Measurements from ENCODE around the gene SOD2.
"Not testable (repeated sequence)": the region's sequence is repeated elsewhere in the genome, so short reads cannot be mapped to it uniquely, and the experiment has no call there.

The SOD2 gene

GRCh38 chr6:159661977-159662376, 31.1 kb downstream of the SOD2 start:
- not testable (repeated sequence) for H3K4me3 ChIP-seq (ENCODE audit: low read depth, low read length); H3K36me3 ChIP-seq (ENCODE audit: control insufficient read depth, insufficient read depth, low read length); H3K27me3 ChIP-seq (ENCODE audit: control insufficient read depth, insufficient read depth, low read length); H3K9me3 ChIP-seq (ENCODE audit: control insufficient read depth, insufficient read depth, low read depth, low read length); H3K27ac ChIP-seq (ENCODE audit: low read depth, low read length); H3K9ac ChIP-seq (ENCODE audit: low read length); H3K4me1 ChIP-seq (ENCODE audit: control insufficient read depth, insufficient read depth, low read length)

GRCh38 chr6:159655409-159655988, 37.5 kb downstream of the SOD2 start:
- no peak overlapping the region for H3K9ac ChIP-seq (ENCODE audit: low read length)
- peaks cover 8% of the 10 kb centered on the region; the same call in 1 of the 2 replicates for H3K4me1 ChIP-seq (ENCODE audit: control insufficient read depth, insufficient read depth, low read length)

GRCh38 chr6:159654483-159655098, 38.5 kb downstream of the SOD2 start:
- no peaks in the 10 kb centered on the region for H3K36me3 ChIP-seq (ENCODE audit: control insufficient read depth, insufficient read depth, low read length)
- peaks cover 8% of the 10 kb centered on the region; the same call in 1 of the 2 replicates for H3K4me1 ChIP-seq (ENCODE audit: control insufficient read depth, insufficient read depth, low read length)
- no peaks in the 10 kb centered on the region for H3K9me3 ChIP-seq (ENCODE audit: control insufficient read depth, insufficient read depth, low read depth, low read length)
- no peak overlapping the region for H3K27ac ChIP-seq (ENCODE audit: low read depth, low read length)
- no peak overlapping the region for H3K4me3 ChIP-seq (ENCODE audit: low read depth, low read length)
- no peaks in the 10 kb centered on the region for H3K27me3 ChIP-seq (ENCODE audit: control insufficient read depth, insufficient read depth, low read length)
- H3K9ac ChIP-seq (ENCODE audit: low read length): no peak overlapping the region

More at GRCh38 chr6:159655409-159655988, 37.5 kb downstream of the SOD2 start:
- peaks cover 4% of the 10 kb centered on the region; the same call in 1 of the 2 replicates for H3K9me3 ChIP-seq (ENCODE audit: control insufficient read depth, insufficient read depth, low read depth, low read length)
- H3K36me3 ChIP-seq (ENCODE audit: control insufficient read depth, insufficient read depth, low read length): no peaks in the 10 kb centered on the region
- no peaks in the 10 kb centered on the region for H3K27me3 ChIP-seq (ENCODE audit: control insufficient read depth, insufficient read depth, low read length)
- no peak overlapping the region for H3K4me3 ChIP-seq (ENCODE audit: low read depth, low read length)
- H3K27ac ChIP-seq (ENCODE audit: low read depth, low read length): no peak overlapping the region

GRCh38 chr6:159650314-159650713, 42.7 kb downstream of the SOD2 start:
- Histone ChIP-seq H3K9me3 (ENCODE audit: control insufficient read depth, insufficient read depth, low read depth, low read length) (no peaks in the 10 kb centered on the region), H3K36me3 (ENCODE audit: control insufficient read depth, insufficient read depth, low read length) (no peaks in the 10 kb centered on the region), H3K4me1 (ENCODE audit: control insufficient read depth, insufficient read depth, low read length) (peaks cover 4% of the 10 kb centered on the region; the same call in 1 of the 2 replicates), H3K27ac (ENCODE audit: low read depth, low read length) (no peak overlapping the region), H3K27me3 (ENCODE audit: control insufficient read depth, insufficient read depth, low read length) (no peaks in the 10 kb centered on the region), H3K4me3 (ENCODE audit: low read depth, low read length) (no peak overlapping the region), H3K9ac (ENCODE audit: low read length) (no peak overlapping the region)

- no peak overlapping the region for H3K27ac ChIP-seq (ENCODE audit: low read depth, low read length)
- no peak overlapping the region for H3K4me3 ChIP-seq (ENCODE audit: low read depth, low read length)
- no peak overlapping the region for H3K9ac ChIP-seq (ENCODE audit: low read length)
- no peaks in the 10 kb centered on the region for H3K27me3 ChIP-seq (ENCODE audit: control insufficient read depth, insufficient read depth, low read length)
- H3K9me3 ChIP-seq (ENCODE audit: control insufficient read depth, insufficient read depth, low read depth, low read length): no peaks in the 10 kb centered on the region
- no peaks in the 10 kb centered on the region for H3K4me1 ChIP-seq (ENCODE audit: control insufficient read depth, insufficient read depth, low read length)
- H3K36me3 ChIP-seq (ENCODE audit: control insufficient read depth, insufficient read depth, low read length): no peaks in the 10 kb centered on the region
Observed at GRCh38 chr6:159649441-159649840, 43.6 kb downstream of the SOD2 start.

- Histone ChIP-seq H3K36me3 (ENCODE audit: control insufficient read depth, insufficient read depth, low read length) (no peaks in the 10 kb centered on the region), H3K9me3 (ENCODE audit: control insufficient read depth, insufficient read depth, low read depth, low read length) (no peaks in the 10 kb centered on the region), H3K9ac (ENCODE audit: low read length) (no peak overlapping the region), H3K4me1 (ENCODE audit: control insufficient read depth, insufficient read depth, low read length) (no peaks in the 10 kb centered on the region), H3K27me3 (ENCODE audit: control insufficient read depth, insufficient read depth, low read length) (no peaks in the 10 kb centered on the region), H3K4me3 (ENCODE audit: low read depth, low read length) (no peak overlapping the region), H3K27ac (ENCODE audit: low read depth, low read length) (no peak overlapping the region)
Observed at GRCh38 chr6:159646733-159647132, 46.3 kb downstream of the SOD2 start.

GRCh38 chr6:159646116-159646515, 46.9 kb downstream of the SOD2 start:
- H3K36me3 ChIP-seq (ENCODE audit: control insufficient read depth, insufficient read depth, low read length): no peaks in the 10 kb centered on the region
- no peaks in the 10 kb centered on the region for H3K9me3 ChIP-seq (ENCODE audit: control insufficient read depth, insufficient read depth, low read depth, low read length)
- no peaks in the 10 kb centered on the region for H3K4me1 ChIP-seq (ENCODE audit: control insufficient read depth, insufficient read depth, low read length)
- H3K27me3 ChIP-seq (ENCODE audit: control insufficient read depth, insufficient read depth, low read length): no peaks in the 10 kb centered on the region
- H3K4me3 ChIP-seq (ENCODE audit: low read depth, low read length): no peak overlapping the region
- H3K27ac ChIP-seq (ENCODE audit: low read depth, low read length): no peak overlapping the region
- no peak overlapping the region for H3K9ac ChIP-seq (ENCODE audit: low read length)

- Histone ChIP-seq H3K4me1 (ENCODE audit: control insufficient read depth, insufficient read depth, low read length) (no peaks in the 10 kb centered on the region), H3K27ac (ENCODE audit: low read depth, low read length) (no peak overlapping the region), H3K27me3 (ENCODE audit: control insufficient read depth, insufficient read depth, low read length) (no peaks in the 10 kb centered on the region), H3K9me3 (ENCODE audit: control insufficient read depth, insufficient read depth, low read depth, low read length) (no peaks in the 10 kb centered on the region), H3K36me3 (ENCODE audit: control insufficient read depth, insufficient read depth, low read length) (no peaks in the 10 kb centered on the region), H3K4me3 (ENCODE audit: low read depth, low read length) (no peak overlapping the region), H3K9ac (ENCODE audit: low read length) (no peak overlapping the region)
Observed at GRCh38 chr6:159645640-159646039, 47.4 kb downstream of the SOD2 start.
